ENCODE results near the gene SURF1.
"Not testable (repeated sequence)": the region's sequence is repeated elsewhere in the genome, so short reads cannot be mapped to it uniquely, and the experiment has no call there.

The SURF1 gene

GRCh38 chr9:133382507-133383141 is 26.3 kb upstream of the SURF1 start:
- no peak for DNase-seq

GRCh38 chr9:133380734-133381133 is 24.4 kb upstream of the SURF1 start:
- DNase-seq: no peak

- DNase-seq: no peak
These were observed 23.1 kb upstream of the SURF1 start for GRCh38 chr9:133379153-133380086.

- DNase-seq: no peak
These were observed 22.2 kb upstream of the SURF1 start for GRCh38 chr9:133378408-133378962.

- no peak for DNase-seq
These were observed 21.5 kb upstream of the SURF1 start for GRCh38 chr9:133377721-133378216.

GRCh38 chr9:133377280-133377679 is 21.0 kb upstream of the SURF1 start:
- not testable (repeated sequence) for DNase-seq

GRCh38 chr9:133375724-133376654 is 19.7 kb upstream of the SURF1 start, which contains the start of the genes STKLD1 and SURF4:
Gene STKLD1 (plus strand): TSS chr9:133376366. CDS start chr9:133376474, 108 bp downstream.
Gene SURF4 (minus strand): TSS chr9:133376060. CDS start chr9:133375969, 91 bp downstream.
- DNase-seq: peak; percentile 97

- DNase-seq: peak; percentile 45
These were observed 18.9 kb upstream of the SURF1 start for GRCh38 chr9:133375116-133375723.

GRCh38 chr9:133374612-133375115 is 18.4 kb upstream of the SURF1 start:
- DNase-seq: peak; percentile 56

- no peak for DNase-seq
These were observed 15.9 kb upstream of the SURF1 start for GRCh38 chr9:133372144-133372543.

- DNase-seq: peak; percentile 21
These were observed 15.0 kb upstream of the SURF1 start for GRCh38 chr9:133371261-133371711.

- no peak for DNase-seq
These were observed 14.4 kb upstream of the SURF1 start for GRCh38 chr9:133370685-133371084.

- no peak for DNase-seq
These were observed 13.6 kb upstream of the SURF1 start for GRCh38 chr9:133369933-133370332.

GRCh38 chr9:133369422-133369821 is 13.1 kb upstream of the SURF1 start:
- DNase-seq: no peak

GRCh38 chr9:133368249-133368881 is 12.1 kb upstream of the SURF1 start:
- no peak for DNase-seq

GRCh38 chr9:133367778-133368177 is 11.5 kb upstream of the SURF1 start:
- DNase-seq: no peak

- DNase-seq: no peak
These were observed 10.9 kb upstream of the SURF1 start for GRCh38 chr9:133367221-133367620.

GRCh38 chr9:133366435-133366834 is 10.1 kb upstream of the SURF1 start:
- no peak for DNase-seq

GRCh38 chr9:133362359-133363044 is 6.2 kb upstream of the SURF1 start:
- DNase-seq: no peak

- no peak for DNase-seq
These were observed 5.3 kb upstream of the SURF1 start for GRCh38 chr9:133361507-133362092.
